ENCODE data around the gene DCC. TPM values are rescaled to one million over a fixed set of nuclear protein-coding genes. Genes with fewer than 3 reads are reported as not detected.

The DCC gene
- total RNA-seq, 3 donors from 2014 or later (not counting 1 experiment from before 2014, with no cell fraction given): not detected

DNA sequence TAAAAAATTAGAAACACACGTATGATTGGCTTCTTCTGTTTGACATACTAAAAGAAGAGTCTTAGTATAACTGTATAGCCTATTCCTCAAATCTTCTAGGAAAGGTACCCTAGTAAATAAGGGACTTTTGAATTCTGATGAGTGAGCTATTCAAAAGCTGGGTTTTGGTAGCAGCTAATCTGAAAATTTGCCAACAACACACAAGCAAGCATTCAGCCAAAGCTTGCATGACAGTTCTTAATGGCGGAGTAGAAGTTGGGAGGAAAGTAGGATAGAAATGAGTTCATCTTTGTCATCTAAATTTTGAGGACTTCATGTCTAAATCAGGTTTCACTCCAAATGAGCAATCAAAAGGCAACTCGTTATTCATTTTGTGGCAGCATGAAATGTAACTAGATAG is 1071.5 kb downstream of the DCC start:
- H3K27ac ChIP-seq (ENCODE audit: low read length): no peak overlapping the region
- 86% methylated on average over 1 of the region's 3 CpGs for WGBS (ENCODE audit: insufficient coverage)
- intact Hi-C loops (cut with micrococcal nuclease): no loop called here
- no peaks in the 10 kb centered on the region for H3K4me1 ChIP-seq (ENCODE audit: control insufficient read depth, insufficient read depth, low read length)
- H3K4me3 ChIP-seq (ENCODE audit: low read length): no peak overlapping the region
- no peak for ATAC-seq
- no peak for DNase-seq
- Mint-ChIP-seq H3K27me3 (ENCODE audit: low read depth in 2 of 2) (no peaks in the 10 kb centered on the region), H3K27ac (no peak overlapping the region), H3K36me3 (no peaks in the 10 kb centered on the region), H3K4me3 (no peak overlapping the region), H3K9me3 (peaks cover 0 to 3% of the 10 kb centered on the region in 2 donors), H3K4me1 (no peaks in the 10 kb centered on the region)
- TF ChIP-seq CTCF (IDR thresholded peaks at IDR 0.05): no peak
- no peaks in the 10 kb centered on the region for H3K9me3 ChIP-seq (ENCODE audit: control insufficient read depth, insufficient read depth, low read length)
- H3K36me3 ChIP-seq (ENCODE audit: control insufficient read depth, insufficient read depth, low read length): no peaks in the 10 kb centered on the region
- no peaks in the 10 kb centered on the region for H3K27me3 ChIP-seq (ENCODE audit: control insufficient read depth, insufficient read depth, low read length)

DNA sequence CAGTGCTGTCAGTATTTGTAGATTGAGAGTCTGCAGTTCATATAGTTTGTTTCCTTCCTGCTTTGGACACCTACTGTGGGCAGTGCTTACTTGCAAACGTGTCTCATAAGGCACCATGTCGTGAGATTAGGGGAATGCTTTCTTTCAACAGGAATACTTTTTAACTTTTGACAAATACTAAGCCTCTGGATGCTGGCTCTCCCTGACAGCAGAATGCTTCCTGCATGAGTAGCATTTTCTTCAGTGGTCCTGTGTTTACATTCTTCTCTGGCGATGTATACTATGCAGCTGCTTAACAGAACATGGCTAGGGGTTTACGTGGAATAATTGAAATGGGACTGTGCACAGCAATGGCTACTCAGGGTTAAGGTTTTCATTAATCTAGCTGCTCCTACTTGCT is 1077.0 kb downstream of the DCC start:
- Mint-ChIP-seq H3K4me3 (no peak overlapping the region), H3K27ac (no peak overlapping the region), H3K4me1 (no peaks in the 10 kb centered on the region), H3K9me3 (peaks cover 0 to under 1% of the 10 kb centered on the region in 2 donors), H3K27me3 (ENCODE audit: low read depth in 2 of 2) (no peaks in the 10 kb centered on the region), H3K36me3 (no peaks in the 10 kb centered on the region)
- DNase-seq: no peak
- H3K27ac ChIP-seq (ENCODE audit: low read length): no peak overlapping the region
- no peaks in the 10 kb centered on the region for H3K36me3 ChIP-seq (ENCODE audit: control insufficient read depth, insufficient read depth, low read length)
- no peak for TF ChIP-seq CTCF (IDR thresholded peaks at IDR 0.05)
- no peak for ATAC-seq
- no peaks in the 10 kb centered on the region for H3K9me3 ChIP-seq (ENCODE audit: control insufficient read depth, insufficient read depth, low read length)
- no peaks in the 10 kb centered on the region for H3K27me3 ChIP-seq (ENCODE audit: control insufficient read depth, insufficient read depth, low read length)
- intact Hi-C loops (cut with micrococcal nuclease): no loop called here
- WGBS (ENCODE audit: insufficient coverage): 47% methylated on average over 4 of the region's 4 CpGs
- H3K4me1 ChIP-seq (ENCODE audit: control insufficient read depth, insufficient read depth, low read length): no peaks in the 10 kb centered on the region
- no peak overlapping the region for H3K4me3 ChIP-seq (ENCODE audit: low read length)

GRCh38 chr18:53421869-53422268 is 1081.9 kb downstream of the DCC start:
- Mint-ChIP-seq H3K27me3 (ENCODE audit: low read depth in 2 of 2) (no peaks in the 10 kb centered on the region), H3K4me3 (no peak overlapping the region), H3K9me3 (peaks cover 7 to 11% of the 10 kb centered on the region in 2 donors), H3K4me1 (no peaks in the 10 kb centered on the region), H3K27ac (no peak overlapping the region), H3K36me3 (no peaks in the 10 kb centered on the region)
- Histone ChIP-seq H3K4me1 (ENCODE audit: control insufficient read depth, insufficient read depth, low read length) (no peaks in the 10 kb centered on the region), H3K4me3 (ENCODE audit: low read length) (no peak overlapping the region), H3K27ac (ENCODE audit: low read length) (no peak overlapping the region), H3K36me3 (ENCODE audit: control insufficient read depth, insufficient read depth, low read length) (no peaks in the 10 kb centered on the region), H3K27me3 (ENCODE audit: control insufficient read depth, insufficient read depth, low read length) (no peaks in the 10 kb centered on the region), H3K9me3 (ENCODE audit: control insufficient read depth, insufficient read depth, low read length) (no peaks in the 10 kb centered on the region)
- DNase-seq (no peak), ATAC-seq (no peak)
- TF ChIP-seq CTCF (IDR thresholded peaks at IDR 0.05): no peak
- intact Hi-C loops (cut with micrococcal nuclease): no loop called here

DNA sequence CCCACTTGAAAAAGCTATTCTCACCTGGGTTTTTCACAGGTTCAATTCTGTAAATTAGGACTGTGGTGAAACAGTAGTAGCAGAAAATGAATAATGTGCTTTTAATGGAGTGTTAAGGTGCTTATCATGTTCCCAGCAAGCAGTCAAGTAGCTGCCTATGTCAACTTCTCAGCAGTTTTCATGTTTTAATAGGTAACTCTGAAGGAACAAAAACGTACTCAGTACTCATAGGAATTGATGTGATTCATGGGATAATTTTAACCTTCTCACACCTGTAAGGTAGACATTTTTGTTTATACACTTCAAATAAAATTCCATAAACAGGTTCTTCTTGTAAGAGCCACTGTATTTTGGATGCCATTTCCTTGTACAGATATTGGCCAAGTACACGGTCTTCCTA is 1082.9 kb downstream of the DCC start:
- Histone ChIP-seq H3K36me3 (ENCODE audit: control insufficient read depth, insufficient read depth, low read length) (no peaks in the 10 kb centered on the region), H3K27me3 (ENCODE audit: control insufficient read depth, insufficient read depth, low read length) (no peaks in the 10 kb centered on the region), H3K9me3 (ENCODE audit: control insufficient read depth, insufficient read depth, low read length) (no peaks in the 10 kb centered on the region), H3K27ac (ENCODE audit: low read length) (no peak overlapping the region), H3K4me1 (ENCODE audit: control insufficient read depth, insufficient read depth, low read length) (no peaks in the 10 kb centered on the region), H3K4me3 (ENCODE audit: low read length) (no peak overlapping the region)
- DNase-seq (no peak), ATAC-seq (no peak)
- no peaks in the 10 kb centered on the region for H3K27me3 Mint-ChIP-seq (ENCODE audit: low read depth in 2 of 2)
- TF ChIP-seq CTCF (IDR thresholded peaks at IDR 0.05): no peak
- no peak overlapping the region for H3K4me3 Mint-ChIP-seq
- no peak overlapping the region for H3K27ac Mint-ChIP-seq
- WGBS (ENCODE audit: insufficient coverage): 90% methylated on average over 2 of the region's 2 CpGs
- H3K4me1 Mint-ChIP-seq: no peaks in the 10 kb centered on the region
- intact Hi-C loops (cut with micrococcal nuclease): no loop called here
- no peaks in the 10 kb centered on the region for H3K36me3 Mint-ChIP-seq
- H3K9me3 Mint-ChIP-seq: peaks cover 7 to 11% of the 10 kb centered on the region in 2 donors
